Hepatocyte (in vitro differentiated cells): Measurements from ENCODE around the gene ATP1A1.

Experiments used
- EZH2 ChIP-seq: fragments of 200-600 bp; sonication (generic); IDR thresholded peaks from 2 replicates; pipeline ENCODE4 v1.6.1; 2016; ENCODE audit warnings: antibody characterized with exemption, mild to moderate bottlenecking, borderline replicate concordance
- EZH2phosphoT487 ChIP-seq: fragments of 200-600 bp; sonication (generic); IDR thresholded peaks from one replicate; pipeline ENCODE4 v1.6.1; 2018; ENCODE audit warnings: antibody characterized with exemption, mild to moderate bottlenecking, low read depth, moderate library complexity; ENCODE audit not compliant: unreplicated experiment, severe bottlenecking
- TF ChIP-seq, protein P1 (sequence below): fragments of 200-600 bp; sonication (generic); IDR thresholded peaks from 2 replicates; pipeline ENCODE4 v1.5.1; 2016; ENCODE audit warnings: antibody characterized with exemption, mild to moderate bottlenecking; ENCODE audit not compliant: poor library complexity

DNA sequence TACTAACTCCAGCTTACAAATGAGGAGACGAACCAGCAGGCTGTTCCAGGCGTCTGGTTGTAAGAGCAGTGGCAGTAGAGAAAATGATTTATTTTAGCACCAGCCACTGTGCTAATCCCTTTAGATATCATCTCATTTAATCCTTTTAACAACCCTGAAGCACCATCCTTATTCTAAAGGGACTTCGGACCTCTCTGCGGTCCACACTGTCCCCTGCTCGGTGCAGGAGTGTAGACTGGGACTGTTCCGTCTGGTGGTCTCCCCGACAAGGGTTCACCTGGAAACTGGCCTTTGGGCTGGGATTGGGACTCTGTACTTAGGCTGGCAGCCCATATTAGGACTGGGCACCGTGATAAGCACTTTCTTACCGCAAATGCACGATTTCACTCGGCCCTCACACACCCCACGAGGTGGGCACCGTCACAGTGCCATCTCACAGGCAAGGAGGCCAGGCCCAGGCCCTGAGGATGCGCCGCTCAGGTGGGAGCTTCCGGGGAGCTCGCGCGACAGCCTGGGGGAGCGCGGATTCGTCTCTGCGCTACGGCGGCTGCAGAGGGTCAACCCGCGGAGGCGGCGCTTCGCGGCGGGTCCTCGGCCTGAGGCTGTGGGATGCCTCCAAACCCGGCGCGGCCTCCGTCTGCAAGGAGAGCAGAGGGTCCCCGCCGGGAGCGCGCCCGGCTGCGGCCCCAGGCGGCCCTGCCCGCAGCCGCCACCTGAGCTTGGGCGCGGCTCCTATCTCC is 45.2 kb downstream of the ATP1A1 start:
- TF ChIP-seq, protein P1, sequence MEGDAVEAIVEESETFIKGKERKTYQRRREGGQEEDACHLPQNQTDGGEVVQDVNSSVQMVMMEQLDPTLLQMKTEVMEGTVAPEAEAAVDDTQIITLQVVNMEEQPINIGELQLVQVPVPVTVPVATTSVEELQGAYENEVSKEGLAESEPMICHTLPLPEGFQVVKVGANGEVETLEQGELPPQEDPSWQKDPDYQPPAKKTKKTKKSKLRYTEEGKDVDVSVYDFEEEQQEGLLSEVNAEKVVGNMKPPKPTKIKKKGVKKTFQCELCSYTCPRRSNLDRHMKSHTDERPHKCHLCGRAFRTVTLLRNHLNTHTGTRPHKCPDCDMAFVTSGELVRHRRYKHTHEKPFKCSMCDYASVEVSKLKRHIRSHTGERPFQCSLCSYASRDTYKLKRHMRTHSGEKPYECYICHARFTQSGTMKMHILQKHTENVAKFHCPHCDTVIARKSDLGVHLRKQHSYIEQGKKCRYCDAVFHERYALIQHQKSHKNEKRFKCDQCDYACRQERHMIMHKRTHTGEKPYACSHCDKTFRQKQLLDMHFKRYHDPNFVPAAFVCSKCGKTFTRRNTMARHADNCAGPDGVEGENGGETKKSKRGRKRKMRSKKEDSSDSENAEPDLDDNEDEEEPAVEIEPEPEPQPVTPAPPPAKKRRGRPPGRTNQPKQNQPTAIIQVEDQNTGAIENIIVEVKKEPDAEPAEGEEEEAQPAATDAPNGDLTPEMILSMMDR = no peak
- TF ChIP-seq EZH2 (no peak), EZH2phosphoT487 (no peak)
